K562 (cell line): ENCODE data around the gene CEACAM18. TPM values are rescaled to one million over a fixed set of nuclear protein-coding genes. Genes with fewer than 3 reads are reported as not detected.
A peak's percentile ranks its signal among the peaks of the same experiment; 100 is the strongest.

Experiments used
- CBX8 ChIP-seq: fragments of 200-600 bp; sonication (generic); IDR thresholded peaks from 2 replicates; pipeline ENCODE4 v1.6.1; 2012; ENCODE audit warnings: borderline replicate concordance, mixed run types, low read depth, mild to moderate bottlenecking, moderate library complexity, mixed read lengths, low read length, control low read depth, inconsistent platforms; ENCODE audit not compliant: poor library complexity, severe bottlenecking; ENCODE audit errors: extremely low read depth
- ETV1 ChIP-seq: fragments of 450-650 bp; conservative IDR thresholded peaks from 2 replicates; pipeline ENCODE4 v1.6.1; 2016; ENCODE audit warnings: missing genetic modification characterization, control low read depth, low read depth, missing compliant biosample characterization
- LEF1 ChIP-seq: fragments of 450-650 bp; IDR thresholded peaks from 2 replicates; pipeline ENCODE4 v1.6.1; 2016; ENCODE audit warnings: mild to moderate bottlenecking
- RBBP5 ChIP-seq: fragments of 200-600 bp; sonication (generic); IDR thresholded peaks from 2 replicates; pipeline ENCODE4 v1.6.1; 2012; ENCODE audit warnings: borderline replicate concordance, mild to moderate bottlenecking, low read length, control low read depth, inconsistent platforms; ENCODE audit not compliant: insufficient read depth, poor library complexity, severe bottlenecking
- STAT5A ChIP-seq: IDR thresholded peaks from 2 replicates; pipeline ENCODE4 v1.6.1; 2012; ENCODE audit warnings: low read length, inconsistent platforms, borderline replicate concordance
- ZNF134 ChIP-seq: fragments of 250-450 bp; sonication (Bioruptor Pico); conservative IDR thresholded peaks from 2 replicates; pipeline ENCODE4 v1.4.0; 2020
- ZNF436 ChIP-seq: fragments of 250-450, 450-650 bp; sonication (Bioruptor Pico); formaldehyde crosslinking; IDR thresholded peaks from 2 replicates; pipeline ENCODE4 v1.7.0; 2020; ENCODE audit warnings: mild to moderate bottlenecking
- polyA plus RNA-seq, 8 experiments: library from polyadenylated mRNA; depleted of rRNA in 4 of 8; stranded (reverse) in 5 of 8; unstranded in 3 of 8; fragments of >200 nt; fragmentation: Nextera tagmentation in 2 of 8; fragmentation: Illumina TruSeq in 1 of 8; extraction: Ambion mirVana in 2 of 8; extraction: Trizol in 1 of 8; gene quantifications; 2 replicates each; pipeline versions ENCODE4 v1.2.1 to v1.2.3, GENCODE V29; 2011 to 2014; ENCODE audit warnings: inconsistent platforms in 1 of 8, missing spikeins in 1 of 8
- total RNA-seq, 7 experiments: library from RNA; depleted of rRNA in 6 of 7; stranded (reverse); fragments of >200 nt in 6 of 7; fragmentation: Illumina TruSeq in 2 of 7; extraction: Trizol in 2 of 7; gene quantifications; 2 replicates each; pipeline versions ENCODE4 v1.2.1 to v1.2.3, GENCODE V29; 2011 to 2021; ENCODE audit warnings: low replicate concordance in 1 of 7
- TF ChIP-seq, protein P1 (sequence below): sonication (generic); formaldehyde crosslinking; IDR thresholded peaks from 2 replicates; pipeline ENCODE4 v1.4.0; 2020; ENCODE audit warnings: mild to moderate bottlenecking, missing genetic modification reagents
- TF ChIP-seq, protein P2 (sequence below): fragments of 450-650 bp; conservative IDR thresholded peaks from 2 replicates; pipeline ENCODE4 v1.6.1; 2016; ENCODE audit warnings: missing genetic modification characterization, low read depth, mild to moderate bottlenecking, missing compliant biosample characterization, moderate library complexity
- TF ChIP-seq, protein P3 (sequence below): sonication (generic); formaldehyde crosslinking; IDR thresholded peaks from 2 replicates; pipeline ENCODE4 v1.5.0; 2020; ENCODE audit warnings: missing genetic modification reagents
- TF ChIP-seq, protein P4 (sequence below), 2 experiments: fragments of 450-650 bp; conservative IDR thresholded peaks; 2 replicates each; pipeline ENCODE4 v1.6.1; 2017; ENCODE audit warnings: mild to moderate bottlenecking in 2 of 2, moderate library complexity in 2 of 2
- TF ChIP-seq, protein P5 (sequence below): fragments of 250-450 bp; sonication (Bioruptor Pico); IDR thresholded peaks from 2 replicates; pipeline ENCODE4 v1.8.0; 2022; ENCODE audit warnings: moderate library complexity, mild to moderate bottlenecking, inconsistent platforms
- TF ChIP-seq, protein P6 (sequence below): sonication (generic); formaldehyde crosslinking; IDR thresholded peaks from 2 replicates; pipeline ENCODE4 v1.8.0; 2023; ENCODE audit warnings: mild to moderate bottlenecking, missing genetic modification reagents

The CEACAM18 gene
- total and polyA plus RNA-seq, 9 of the 15 experiments (the other 6 are each of a cell fraction or from before 2014, with no cell fraction given), result 0.08 to 0.24 (median 0.15) TPM; not detected in 3

DNA sequence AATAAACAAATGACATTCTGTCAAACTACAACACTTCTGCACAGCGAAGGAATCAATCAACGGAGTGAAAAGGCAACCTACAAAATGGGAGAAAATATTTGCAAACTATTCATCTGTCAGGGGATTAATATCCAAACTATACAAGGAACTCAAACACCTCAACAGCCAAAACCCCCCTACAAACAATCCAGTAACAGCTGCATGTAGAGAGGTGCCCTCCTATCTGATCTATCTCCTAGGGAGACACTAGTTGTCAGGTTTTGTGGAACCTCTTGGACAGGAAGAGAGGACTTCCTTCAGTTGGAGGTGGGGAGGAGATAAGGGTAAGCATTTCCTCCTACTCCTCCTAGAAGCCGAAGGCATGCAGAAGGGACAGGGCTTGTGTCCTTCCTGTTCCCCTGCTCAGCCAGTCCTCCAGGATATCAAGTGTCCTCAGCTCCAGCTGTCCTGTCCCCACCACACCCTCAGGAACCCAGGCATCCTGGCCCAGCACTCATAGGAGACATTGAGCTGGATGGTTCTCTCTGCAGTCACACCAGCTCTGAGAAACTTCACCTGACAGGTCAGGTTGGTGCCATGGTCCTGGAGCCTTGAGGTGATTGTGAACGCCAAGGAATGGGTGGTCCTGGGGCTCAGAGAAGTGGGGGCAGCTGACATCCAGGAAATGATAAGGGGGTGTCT is 10.3 kb upstream of the CEACAM18 start (continued):
- TF ChIP-seq, protein P1, sequence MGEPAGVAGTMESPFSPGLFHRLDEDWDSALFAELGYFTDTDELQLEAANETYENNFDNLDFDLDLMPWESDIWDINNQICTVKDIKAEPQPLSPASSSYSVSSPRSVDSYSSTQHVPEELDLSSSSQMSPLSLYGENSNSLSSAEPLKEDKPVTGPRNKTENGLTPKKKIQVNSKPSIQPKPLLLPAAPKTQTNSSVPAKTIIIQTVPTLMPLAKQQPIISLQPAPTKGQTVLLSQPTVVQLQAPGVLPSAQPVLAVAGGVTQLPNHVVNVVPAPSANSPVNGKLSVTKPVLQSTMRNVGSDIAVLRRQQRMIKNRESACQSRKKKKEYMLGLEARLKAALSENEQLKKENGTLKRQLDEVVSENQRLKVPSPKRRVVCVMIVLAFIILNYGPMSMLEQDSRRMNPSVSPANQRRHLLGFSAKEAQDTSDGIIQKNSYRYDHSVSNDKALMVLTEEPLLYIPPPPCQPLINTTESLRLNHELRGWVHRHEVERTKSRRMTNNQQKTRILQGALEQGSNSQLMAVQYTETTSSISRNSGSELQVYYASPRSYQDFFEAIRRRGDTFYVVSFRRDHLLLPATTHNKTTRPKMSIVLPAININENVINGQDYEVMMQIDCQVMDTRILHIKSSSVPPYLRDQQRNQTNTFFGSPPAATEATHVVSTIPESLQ, result no peak
- TF ChIP-seq LEF1 (peak; percentile 78), CBX8 (no peak), ZNF436 (CRISPR knock-in tag) (no peak), ETV1 (tag) (peak; percentile 98), STAT5A (no peak), RBBP5 (peak; percentile 19), ZNF134 (no peak)
- TF ChIP-seq, protein P2, sequence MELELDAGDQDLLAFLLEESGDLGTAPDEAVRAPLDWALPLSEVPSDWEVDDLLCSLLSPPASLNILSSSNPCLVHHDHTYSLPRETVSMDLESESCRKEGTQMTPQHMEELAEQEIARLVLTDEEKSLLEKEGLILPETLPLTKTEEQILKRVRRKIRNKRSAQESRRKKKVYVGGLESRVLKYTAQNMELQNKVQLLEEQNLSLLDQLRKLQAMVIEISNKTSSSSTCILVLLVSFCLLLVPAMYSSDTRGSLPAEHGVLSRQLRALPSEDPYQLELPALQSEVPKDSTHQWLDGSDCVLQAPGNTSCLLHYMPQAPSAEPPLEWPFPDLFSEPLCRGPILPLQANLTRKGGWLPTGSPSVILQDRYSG (tag), result no peak
- TF ChIP-seq, protein P3, sequence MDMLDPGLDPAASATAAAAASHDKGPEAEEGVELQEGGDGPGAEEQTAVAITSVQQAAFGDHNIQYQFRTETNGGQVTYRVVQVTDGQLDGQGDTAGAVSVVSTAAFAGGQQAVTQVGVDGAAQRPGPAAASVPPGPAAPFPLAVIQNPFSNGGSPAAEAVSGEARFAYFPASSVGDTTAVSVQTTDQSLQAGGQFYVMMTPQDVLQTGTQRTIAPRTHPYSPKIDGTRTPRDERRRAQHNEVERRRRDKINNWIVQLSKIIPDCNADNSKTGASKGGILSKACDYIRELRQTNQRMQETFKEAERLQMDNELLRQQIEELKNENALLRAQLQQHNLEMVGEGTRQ (CRISPR knock-in tag), result no peak
- TF ChIP-seq, protein P4, sequence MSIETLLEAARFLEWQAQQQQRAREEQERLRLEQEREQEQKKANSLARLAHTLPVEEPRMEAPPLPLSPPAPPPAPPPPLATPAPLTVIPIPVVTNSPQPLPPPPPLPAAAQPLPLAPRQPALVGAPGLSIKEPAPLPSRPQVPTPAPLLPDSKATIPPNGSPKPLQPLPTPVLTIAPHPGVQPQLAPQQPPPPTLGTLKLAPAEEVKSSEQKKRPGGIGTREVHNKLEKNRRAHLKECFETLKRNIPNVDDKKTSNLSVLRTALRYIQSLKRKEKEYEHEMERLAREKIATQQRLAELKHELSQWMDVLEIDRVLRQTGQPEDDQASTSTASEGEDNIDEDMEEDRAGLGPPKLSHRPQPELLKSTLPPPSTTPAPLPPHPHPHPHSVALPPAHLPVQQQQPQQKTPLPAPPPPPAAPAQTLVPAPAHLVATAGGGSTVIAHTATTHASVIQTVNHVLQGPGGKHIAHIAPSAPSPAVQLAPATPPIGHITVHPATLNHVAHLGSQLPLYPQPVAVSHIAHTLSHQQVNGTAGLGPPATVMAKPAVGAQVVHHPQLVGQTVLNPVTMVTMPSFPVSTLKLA (conservative IDR thresholded peaks at IDR 0.05), result peak; percentile 66 to 84
- TF ChIP-seq, protein P5, sequence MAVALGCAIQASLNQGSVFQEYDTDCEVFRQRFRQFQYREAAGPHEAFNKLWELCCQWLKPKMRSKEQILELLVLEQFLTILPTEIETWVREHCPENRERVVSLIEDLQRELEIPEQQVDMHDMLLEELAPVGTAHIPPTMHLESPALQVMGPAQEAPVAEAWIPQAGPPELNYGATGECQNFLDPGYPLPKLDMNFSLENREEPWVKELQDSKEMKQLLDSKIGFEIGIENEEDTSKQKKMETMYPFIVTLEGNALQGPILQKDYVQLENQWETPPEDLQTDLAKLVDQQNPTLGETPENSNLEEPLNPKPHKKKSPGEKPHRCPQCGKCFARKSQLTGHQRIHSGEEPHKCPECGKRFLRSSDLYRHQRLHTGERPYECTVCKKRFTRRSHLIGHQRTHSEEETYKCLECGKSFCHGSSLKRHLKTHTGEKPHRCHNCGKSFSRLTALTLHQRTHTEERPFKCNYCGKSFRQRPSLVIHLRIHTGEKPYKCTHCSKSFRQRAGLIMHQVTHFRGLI, result no peak
- TF ChIP-seq, protein P6, sequence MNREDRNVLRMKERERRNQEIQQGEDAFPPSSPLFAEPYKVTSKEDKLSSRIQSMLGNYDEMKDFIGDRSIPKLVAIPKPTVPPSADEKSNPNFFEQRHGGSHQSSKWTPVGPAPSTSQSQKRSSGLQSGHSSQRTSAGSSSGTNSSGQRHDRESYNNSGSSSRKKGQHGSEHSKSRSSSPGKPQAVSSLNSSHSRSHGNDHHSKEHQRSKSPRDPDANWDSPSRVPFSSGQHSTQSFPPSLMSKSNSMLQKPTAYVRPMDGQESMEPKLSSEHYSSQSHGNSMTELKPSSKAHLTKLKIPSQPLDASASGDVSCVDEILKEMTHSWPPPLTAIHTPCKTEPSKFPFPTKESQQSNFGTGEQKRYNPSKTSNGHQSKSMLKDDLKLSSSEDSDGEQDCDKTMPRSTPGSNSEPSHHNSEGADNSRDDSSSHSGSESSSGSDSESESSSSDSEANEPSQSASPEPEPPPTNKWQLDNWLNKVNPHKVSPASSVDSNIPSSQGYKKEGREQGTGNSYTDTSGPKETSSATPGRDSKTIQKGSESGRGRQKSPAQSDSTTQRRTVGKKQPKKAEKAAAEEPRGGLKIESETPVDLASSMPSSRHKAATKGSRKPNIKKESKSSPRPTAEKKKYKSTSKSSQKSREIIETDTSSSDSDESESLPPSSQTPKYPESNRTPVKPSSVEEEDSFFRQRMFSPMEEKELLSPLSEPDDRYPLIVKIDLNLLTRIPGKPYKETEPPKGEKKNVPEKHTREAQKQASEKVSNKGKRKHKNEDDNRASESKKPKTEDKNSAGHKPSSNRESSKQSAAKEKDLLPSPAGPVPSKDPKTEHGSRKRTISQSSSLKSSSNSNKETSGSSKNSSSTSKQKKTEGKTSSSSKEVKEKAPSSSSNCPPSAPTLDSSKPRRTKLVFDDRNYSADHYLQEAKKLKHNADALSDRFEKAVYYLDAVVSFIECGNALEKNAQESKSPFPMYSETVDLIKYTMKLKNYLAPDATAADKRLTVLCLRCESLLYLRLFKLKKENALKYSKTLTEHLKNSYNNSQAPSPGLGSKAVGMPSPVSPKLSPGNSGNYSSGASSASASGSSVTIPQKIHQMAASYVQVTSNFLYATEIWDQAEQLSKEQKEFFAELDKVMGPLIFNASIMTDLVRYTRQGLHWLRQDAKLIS (CRISPR knock-in tag), result no peak
